ENCODE results near the gene SIRT2. TPM values are rescaled to one million over a fixed set of nuclear protein-coding genes. Genes with fewer than 3 reads are reported as not detected.

The SIRT2 gene
- total and polyA plus RNA-seq, 2 of the 8 experiments (the other 6 are each of a cell fraction or from before 2014, with no cell fraction given), result 6.5 to 10.0 TPM

DNA sequence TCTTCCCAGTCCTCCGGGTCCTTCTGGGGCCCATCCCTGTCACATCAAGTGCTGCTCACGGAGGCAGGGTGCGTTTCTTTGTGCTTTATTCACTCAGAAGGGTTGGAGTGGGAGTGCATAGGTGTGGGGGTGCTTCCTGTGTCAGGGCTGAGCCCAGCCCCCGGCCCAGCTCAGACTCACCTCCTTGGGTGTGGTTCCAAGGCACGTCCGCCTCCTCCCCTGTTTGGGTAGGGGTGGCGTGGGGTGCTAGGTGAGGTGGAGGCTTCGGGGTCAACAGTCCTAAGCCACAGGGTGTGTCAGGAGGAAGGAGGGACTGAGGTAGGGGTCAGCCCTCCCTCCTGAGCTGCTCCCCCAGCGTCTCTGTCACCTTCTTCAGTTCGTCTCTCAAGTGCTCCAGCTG is 9.5 kb upstream of the SIRT2 start:
- Histone ChIP-seq H3K4me1 (replicated peaks in 1 of 4; ENCODE audit: control insufficient read depth in 3 of 4, insufficient read depth in 4 of 4, low read length in 3 of 4) (peaks cover 0 to 8% (median 1%) of the 10 kb centered on the region in 4 experiments; a peak in 3 of 7 replicates), H3K36me3 (ENCODE audit: control insufficient read depth in 2 of 4, insufficient read depth in 4 of 4, low read length in 3 of 4) (peaks cover 0 to 15% (median 1%) of the 10 kb centered on the region in 4 experiments; a peak in 3 of 8 replicates), H2BK5ac (ENCODE audit: low read depth, low read length) (no peak overlapping the region; the same call in 1 of the 2 replicates), H3K56ac (replicated peaks; ENCODE audit: insufficient read length, low read depth, low read length) (no peak overlapping the region), H3K79me1 (ENCODE audit: low read depth, low read length) (no peaks in the 10 kb centered on the region), H2BK12ac (ENCODE audit: low read depth, low read length) (no peak overlapping the region), H3K18ac (ENCODE audit: extremely low read depth, low read length) (no peak overlapping the region), H3K27ac (ENCODE audit: low read depth, low read length) (no peak overlapping the region), H3K23ac (ENCODE audit: insufficient read length) (no peak overlapping the region), H2AFZ (ENCODE audit: low read length) (no peak overlapping the region), H3K9ac (replicated peaks in 1 of 4; ENCODE audit: extremely low read depth in 1 of 4, low read depth in 3 of 4, low read length in 3 of 4) (no peak overlapping the region), H4K5ac (ENCODE audit: insufficient read length, low read depth, low read length) (no peak overlapping the region), H3K79me2 (ENCODE audit: control insufficient read depth in 1 of 2, insufficient read depth in 2 of 2, low read length in 2 of 2) (no peaks in the 10 kb centered on the region), H3K4ac (replicated peaks; ENCODE audit: insufficient read length, low read depth, low read length) (no peak overlapping the region), H3K14ac (ENCODE audit: insufficient read length) (no peak overlapping the region), H4K91ac (replicated peaks; ENCODE audit: insufficient read length, low read length) (no peak overlapping the region), H2BK120ac (replicated peaks; ENCODE audit: low read depth, low read length) (no peak overlapping the region), H2AK5ac (ENCODE audit: low read depth, low read length) (no peak overlapping the region), H2BK15ac (ENCODE audit: low read length) (no peak overlapping the region; the same call in 1 of the 2 replicates), H2BK20ac (ENCODE audit: low read length) (no peak overlapping the region), H4K20me1 (replicated peaks in 1 of 2; ENCODE audit: control insufficient read depth in 1 of 2, insufficient read depth in 2 of 2, low read length in 2 of 2) (peaks cover 0 to 6% of the 10 kb centered on the region in 2 experiments), H3K23me2 (ENCODE audit: low read depth, low read length) (no peaks in the 10 kb centered on the region; the same call in 1 of the 2 replicates), H3K27me3 (replicated peaks in 1 of 4; ENCODE audit: control insufficient read depth in 3 of 4, extremely low read depth in 1 of 4, insufficient read depth in 3 of 4, low read length in 3 of 4) (no peaks in the 10 kb centered on the region; a peak in 1 of 7 replicates), H3K4me3 (ENCODE audit: extremely low read depth in 1 of 4, insufficient read depth in 2 of 4, low read depth in 3 of 4, low read length in 4 of 4) (no peak overlapping the region), H4K8ac (ENCODE audit: extremely low read depth, insufficient read depth, low read length) (0 out of 2 replicates have a peak overlapping the region, but pooled peaks have one; percentile 14), H3K9me3 (ENCODE audit: insufficient read depth in 2 of 2, low read depth in 1 of 2, low read length in 1 of 2) (no peaks in the 10 kb centered on the region; a peak in 1 of 4 replicates), H3K4me2 (ENCODE audit: insufficient read depth in 1 of 2, low read depth in 2 of 2, low read length in 2 of 2) (no peak overlapping the region)
- DNase-seq (ENCODE audit: low read depth in 1 of 2, low spot score in 2 of 2), result no peak
- ChIA-PET POLR2A (ENCODE audit: partially characterized antibody) (interaction anchor here (1.1 to 1.9 kb wide), 5 partner anchors 9 to 22 kb away, joined by 3 to 8 read pairs (median 5); partner anchors contain the start of genes MRPS12, NFKBIB, SARS2 and SIRT2), CTCF (ENCODE audit: partially characterized antibody) (interaction anchor here (1.2 to 2.1 kb wide), 4 partner anchors 8 to 43 kb away, joined by 3 to 10 read pairs (median 4); no protein-coding TSS in a partner anchor)
- no peak for FAIRE-seq
- TF ChIP-seq POLR2AphosphoS5 (IDR thresholded peaks at IDR 0.05; ENCODE audit: low read depth, low read length), result 0 out of 2 replicates have a peak, but pooled peaks have one; percentile 25
- TF ChIP-seq NANOG (IDR thresholded peaks at IDR 0.05; ENCODE audit: insufficient read depth, low read depth, low read length, poor library complexity, severe bottlenecking), result no peak
- 92% methylated on average over 8 of the region's 10 CpGs; no CpG with 5 or more reads in 1 of the 2 experiments for WGBS, 2 experiments (ENCODE audit: extremely low coverage in 1 of 2, insufficient coverage in 1 of 2, insufficient read length in 1 of 2, insufficient replicate concordance in 2 of 2, low coverage in 1 of 2, low lambda C conversion rate in 2 of 2, missing lambda C conversion rate in 1 of 2)

Data from H1 (cell line).